ENCODE data around the gene AK2.

DNA sequence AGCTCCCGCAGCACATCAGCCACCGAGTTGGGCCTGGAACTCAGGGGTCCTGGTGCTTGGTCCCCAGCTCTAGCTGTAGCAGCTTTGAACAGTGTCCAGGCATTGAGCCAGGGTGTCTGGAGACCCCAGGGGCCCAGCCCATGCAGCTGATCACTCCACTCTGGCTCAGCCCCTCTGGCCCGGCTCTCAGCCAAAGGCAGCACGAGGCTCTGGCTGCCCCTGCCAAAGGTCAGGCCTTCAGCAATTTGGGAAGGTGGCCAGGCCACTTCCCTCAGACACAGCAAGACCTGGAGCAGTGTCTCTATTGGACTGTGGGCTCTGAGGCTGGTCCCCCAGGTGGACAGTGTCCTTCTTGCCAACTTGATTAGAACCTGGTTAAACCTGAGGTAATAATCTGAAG lies 37.7 kb downstream of the AK2 start:
- TF ChIP-seq, protein P1, sequence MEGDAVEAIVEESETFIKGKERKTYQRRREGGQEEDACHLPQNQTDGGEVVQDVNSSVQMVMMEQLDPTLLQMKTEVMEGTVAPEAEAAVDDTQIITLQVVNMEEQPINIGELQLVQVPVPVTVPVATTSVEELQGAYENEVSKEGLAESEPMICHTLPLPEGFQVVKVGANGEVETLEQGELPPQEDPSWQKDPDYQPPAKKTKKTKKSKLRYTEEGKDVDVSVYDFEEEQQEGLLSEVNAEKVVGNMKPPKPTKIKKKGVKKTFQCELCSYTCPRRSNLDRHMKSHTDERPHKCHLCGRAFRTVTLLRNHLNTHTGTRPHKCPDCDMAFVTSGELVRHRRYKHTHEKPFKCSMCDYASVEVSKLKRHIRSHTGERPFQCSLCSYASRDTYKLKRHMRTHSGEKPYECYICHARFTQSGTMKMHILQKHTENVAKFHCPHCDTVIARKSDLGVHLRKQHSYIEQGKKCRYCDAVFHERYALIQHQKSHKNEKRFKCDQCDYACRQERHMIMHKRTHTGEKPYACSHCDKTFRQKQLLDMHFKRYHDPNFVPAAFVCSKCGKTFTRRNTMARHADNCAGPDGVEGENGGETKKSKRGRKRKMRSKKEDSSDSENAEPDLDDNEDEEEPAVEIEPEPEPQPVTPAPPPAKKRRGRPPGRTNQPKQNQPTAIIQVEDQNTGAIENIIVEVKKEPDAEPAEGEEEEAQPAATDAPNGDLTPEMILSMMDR (conservative IDR thresholded peaks at IDR 0.05 in 1 of 2, IDR thresholded peaks at IDR 0.05 in 1 of 2; ENCODE audit: extremely low read depth in 1 of 2, insufficient read depth in 1 of 2, low read depth in 1 of 2, low read length in 2 of 2): no peak
- TF ChIP-seq EZH2 (IDR thresholded peaks at IDR 0.05; ENCODE audit: borderline replicate concordance, low read length): no peak
